Measurements from ENCODE around the gene DMC1. TPM values are rescaled to one million over a fixed set of nuclear protein-coding genes. Genes with fewer than 3 reads are reported as not detected.

DMC1 gene
- polyA plus RNA-seq, 1 of the 3 experiments (the other 2 are of a cell fraction) = not detected

- TF ChIP-seq EZH2phosphoT487 (IDR thresholded peaks at IDR 0.05; ENCODE audit: borderline replicate concordance, low read depth) = no peak
These were observed 32.2 kb upstream of the DMC1 start (continued) for GRCh38 chr22:38602166-38602565.

DNA sequence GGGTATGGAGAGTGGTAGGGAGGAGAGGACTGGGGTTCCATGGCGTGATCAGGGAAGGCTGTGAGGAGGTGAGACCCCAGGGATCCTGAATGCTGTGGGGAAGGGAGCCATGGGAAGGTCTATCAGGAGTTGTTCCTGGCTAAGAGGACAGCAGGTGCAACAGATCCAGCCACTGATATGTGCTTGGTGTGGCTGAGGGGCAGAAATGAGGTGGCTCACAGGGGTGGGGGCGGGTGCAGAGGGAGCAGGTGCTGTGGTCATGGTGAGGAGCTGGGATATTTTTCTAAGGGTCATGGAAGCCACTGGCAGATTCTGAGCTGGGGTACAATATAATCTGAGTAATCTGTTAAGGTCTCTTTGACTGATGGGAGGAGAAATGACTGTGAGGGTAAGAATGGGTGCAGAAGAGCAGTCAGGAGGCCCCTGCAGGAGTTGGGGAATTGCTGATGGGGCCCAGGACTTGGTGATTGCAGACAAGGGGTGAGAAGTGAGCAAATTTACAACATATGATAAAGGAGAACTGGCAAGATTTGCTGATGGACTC is 31.3 kb upstream of the DMC1 start:
- no peaks in the 10 kb centered on the region for H3F3A ChIP-seq (replicated peaks; ENCODE audit: insufficient read depth)
- no peak overlapping the region for H3K4me3 ChIP-seq (ENCODE audit: low read depth in 2 of 2, low read length in 1 of 2)
- CTCF ChIA-PET = no interaction called here
- H3K27ac ChIP-seq (ENCODE audit: low read depth in 2 of 2, low read length in 1 of 2) = no peak overlapping the region
- 0 out of 4 replicates have a peak, but pooled peaks cover 0 to 4% of the 10 kb centered on the region in 2 experiments for H3K4me1 ChIP-seq (ENCODE audit: control insufficient read depth in 1 of 2, insufficient read depth in 2 of 2, low read depth in 1 of 2, low read length in 1 of 2)
- DNase-seq = no peak
- no peaks in the 10 kb centered on the region for H4K20me1 ChIP-seq (ENCODE audit: insufficient read depth)
- no peaks in the 10 kb centered on the region for H3K9me2 ChIP-seq
- H3K27me3 ChIP-seq (ENCODE audit: insufficient read depth) = no peaks in the 10 kb centered on the region
- H2AFZ ChIP-seq (ENCODE audit: low read depth) = no peak overlapping the region
- H3K9ac ChIP-seq = no peak overlapping the region
- WGBS (ENCODE audit: low lambda C conversion rate) = 78% methylated on average over 2 of the region's 2 CpGs
- POLR2A ChIA-PET = no interaction called here
- no peaks in the 10 kb centered on the region for H3K9me3 ChIP-seq
- TF ChIP-seq SIN3A (IDR thresholded peaks at IDR 0.05; ENCODE audit: borderline replicate concordance, low read depth, low read length) (no peak), RXRA (IDR thresholded peaks at IDR 0.05; ENCODE audit: borderline replicate concordance, low read depth) (no peak), TCF12 (IDR thresholded peaks at IDR 0.05) (no peak), GABPA (IDR thresholded peaks at IDR 0.05; ENCODE audit: low read depth) (no peak), MEF2A (IDR thresholded peaks at IDR 0.05; ENCODE audit: borderline replicate concordance, low read depth) (no peak), RFX5 (IDR thresholded peaks at IDR 0.05; ENCODE audit: low read length) (no peak), JUND (IDR thresholded peaks at IDR 0.05) (no peak), EP300 (IDR thresholded peaks at IDR 0.05; ENCODE audit: borderline replicate concordance in 1 of 2, low read depth in 1 of 2, low read length in 1 of 2) (no peak), GATA2 (CRISPR knock-in tag; IDR thresholded peaks at IDR 0.05) (no peak), MAX (IDR thresholded peaks at IDR 0.05; ENCODE audit: low read depth) (no peak)
- TF ChIP-seq, protein P1, sequence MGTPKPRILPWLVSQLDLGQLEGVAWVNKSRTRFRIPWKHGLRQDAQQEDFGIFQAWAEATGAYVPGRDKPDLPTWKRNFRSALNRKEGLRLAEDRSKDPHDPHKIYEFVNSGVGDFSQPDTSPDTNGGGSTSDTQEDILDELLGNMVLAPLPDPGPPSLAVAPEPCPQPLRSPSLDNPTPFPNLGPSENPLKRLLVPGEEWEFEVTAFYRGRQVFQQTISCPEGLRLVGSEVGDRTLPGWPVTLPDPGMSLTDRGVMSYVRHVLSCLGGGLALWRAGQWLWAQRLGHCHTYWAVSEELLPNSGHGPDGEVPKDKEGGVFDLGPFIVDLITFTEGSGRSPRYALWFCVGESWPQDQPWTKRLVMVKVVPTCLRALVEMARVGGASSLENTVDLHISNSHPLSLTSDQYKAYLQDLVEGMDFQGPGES (IDR thresholded peaks at IDR 0.05; ENCODE audit: low read depth, low read length) = no peak
- TF ChIP-seq, protein P2, sequence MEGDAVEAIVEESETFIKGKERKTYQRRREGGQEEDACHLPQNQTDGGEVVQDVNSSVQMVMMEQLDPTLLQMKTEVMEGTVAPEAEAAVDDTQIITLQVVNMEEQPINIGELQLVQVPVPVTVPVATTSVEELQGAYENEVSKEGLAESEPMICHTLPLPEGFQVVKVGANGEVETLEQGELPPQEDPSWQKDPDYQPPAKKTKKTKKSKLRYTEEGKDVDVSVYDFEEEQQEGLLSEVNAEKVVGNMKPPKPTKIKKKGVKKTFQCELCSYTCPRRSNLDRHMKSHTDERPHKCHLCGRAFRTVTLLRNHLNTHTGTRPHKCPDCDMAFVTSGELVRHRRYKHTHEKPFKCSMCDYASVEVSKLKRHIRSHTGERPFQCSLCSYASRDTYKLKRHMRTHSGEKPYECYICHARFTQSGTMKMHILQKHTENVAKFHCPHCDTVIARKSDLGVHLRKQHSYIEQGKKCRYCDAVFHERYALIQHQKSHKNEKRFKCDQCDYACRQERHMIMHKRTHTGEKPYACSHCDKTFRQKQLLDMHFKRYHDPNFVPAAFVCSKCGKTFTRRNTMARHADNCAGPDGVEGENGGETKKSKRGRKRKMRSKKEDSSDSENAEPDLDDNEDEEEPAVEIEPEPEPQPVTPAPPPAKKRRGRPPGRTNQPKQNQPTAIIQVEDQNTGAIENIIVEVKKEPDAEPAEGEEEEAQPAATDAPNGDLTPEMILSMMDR (IDR thresholded peaks at IDR 0.05) = no peak
- no peaks in the 10 kb centered on the region for H3K79me2 ChIP-seq (ENCODE audit: insufficient read depth)
- H3K4me2 ChIP-seq = no peak overlapping the region
- no peaks in the 10 kb centered on the region for H3K36me3 ChIP-seq (replicated peaks in 1 of 2; ENCODE audit: control insufficient read depth in 1 of 2, insufficient read depth in 2 of 2, low read length in 1 of 2)

DNA sequence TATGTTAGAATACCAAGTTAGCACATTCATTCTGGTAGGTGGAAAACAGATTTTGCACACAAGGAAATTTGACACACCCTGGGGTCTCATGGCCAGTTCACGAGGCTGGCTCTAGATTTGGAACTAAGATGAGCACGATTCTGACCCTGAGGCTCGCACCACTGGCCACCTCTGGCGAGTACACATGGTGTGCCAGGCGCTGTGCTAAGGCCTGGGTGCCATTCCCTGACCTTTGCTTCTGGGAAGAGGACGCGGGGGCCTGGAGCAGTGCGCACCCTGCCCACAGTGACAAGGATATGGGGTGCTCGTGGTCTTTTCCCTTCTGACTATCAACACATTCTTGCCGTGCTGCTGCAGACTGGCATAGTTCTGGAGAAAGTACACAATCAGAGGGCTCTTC is 29.5 kb upstream of the DMC1 start:
- Histone ChIP-seq H3K9ac (no peak overlapping the region), H3K4me1 (ENCODE audit: control insufficient read depth in 1 of 2, insufficient read depth in 2 of 2, low read depth in 1 of 2, low read length in 1 of 2) (no peaks in the 10 kb centered on the region), H3K36me3 (replicated peaks in 1 of 2; ENCODE audit: control insufficient read depth in 1 of 2, insufficient read depth in 2 of 2, low read length in 1 of 2) (no peaks in the 10 kb centered on the region), H4K20me1 (ENCODE audit: insufficient read depth) (no peaks in the 10 kb centered on the region), H3K27me3 (ENCODE audit: insufficient read depth) (no peaks in the 10 kb centered on the region), H3F3A (replicated peaks; ENCODE audit: insufficient read depth) (no peaks in the 10 kb centered on the region), H3K27ac (ENCODE audit: low read depth in 2 of 2, low read length in 1 of 2) (no peak overlapping the region), H3K9me2 (no peaks in the 10 kb centered on the region), H3K79me2 (ENCODE audit: insufficient read depth) (no peaks in the 10 kb centered on the region), H2AFZ (ENCODE audit: low read depth) (no peak overlapping the region), H3K4me3 (ENCODE audit: low read depth in 2 of 2, low read length in 1 of 2) (no peak overlapping the region), H3K4me2 (no peak overlapping the region), H3K9me3 (no peaks in the 10 kb centered on the region)
- WGBS (ENCODE audit: low lambda C conversion rate) = 92% methylated on average over 7 of the region's 10 CpGs
- ChIA-PET CTCF (no interaction called here), POLR2A (no interaction called here)
- DNase-seq = no peak
- TF ChIP-seq TEAD4 (IDR thresholded peaks at IDR 0.05; ENCODE audit: borderline replicate concordance, insufficient read depth) (no peak), POLR2AphosphoS5 (IDR thresholded peaks at IDR 0.05; ENCODE audit: low read depth, low read length) (no peak), YY1 (IDR thresholded peaks at IDR 0.05; ENCODE audit: low read depth) (no peak), SMC3 (IDR thresholded peaks at IDR 0.05; ENCODE audit: low read depth, low read length) (no peak), TAF1 (IDR thresholded peaks at IDR 0.05; ENCODE audit: borderline replicate concordance, low read depth, low read length) (no peak)
- TF ChIP-seq, protein P1 (IDR thresholded peaks at IDR 0.05; ENCODE audit: low read depth, low read length) = no peak
- TF ChIP-seq, protein P3, sequence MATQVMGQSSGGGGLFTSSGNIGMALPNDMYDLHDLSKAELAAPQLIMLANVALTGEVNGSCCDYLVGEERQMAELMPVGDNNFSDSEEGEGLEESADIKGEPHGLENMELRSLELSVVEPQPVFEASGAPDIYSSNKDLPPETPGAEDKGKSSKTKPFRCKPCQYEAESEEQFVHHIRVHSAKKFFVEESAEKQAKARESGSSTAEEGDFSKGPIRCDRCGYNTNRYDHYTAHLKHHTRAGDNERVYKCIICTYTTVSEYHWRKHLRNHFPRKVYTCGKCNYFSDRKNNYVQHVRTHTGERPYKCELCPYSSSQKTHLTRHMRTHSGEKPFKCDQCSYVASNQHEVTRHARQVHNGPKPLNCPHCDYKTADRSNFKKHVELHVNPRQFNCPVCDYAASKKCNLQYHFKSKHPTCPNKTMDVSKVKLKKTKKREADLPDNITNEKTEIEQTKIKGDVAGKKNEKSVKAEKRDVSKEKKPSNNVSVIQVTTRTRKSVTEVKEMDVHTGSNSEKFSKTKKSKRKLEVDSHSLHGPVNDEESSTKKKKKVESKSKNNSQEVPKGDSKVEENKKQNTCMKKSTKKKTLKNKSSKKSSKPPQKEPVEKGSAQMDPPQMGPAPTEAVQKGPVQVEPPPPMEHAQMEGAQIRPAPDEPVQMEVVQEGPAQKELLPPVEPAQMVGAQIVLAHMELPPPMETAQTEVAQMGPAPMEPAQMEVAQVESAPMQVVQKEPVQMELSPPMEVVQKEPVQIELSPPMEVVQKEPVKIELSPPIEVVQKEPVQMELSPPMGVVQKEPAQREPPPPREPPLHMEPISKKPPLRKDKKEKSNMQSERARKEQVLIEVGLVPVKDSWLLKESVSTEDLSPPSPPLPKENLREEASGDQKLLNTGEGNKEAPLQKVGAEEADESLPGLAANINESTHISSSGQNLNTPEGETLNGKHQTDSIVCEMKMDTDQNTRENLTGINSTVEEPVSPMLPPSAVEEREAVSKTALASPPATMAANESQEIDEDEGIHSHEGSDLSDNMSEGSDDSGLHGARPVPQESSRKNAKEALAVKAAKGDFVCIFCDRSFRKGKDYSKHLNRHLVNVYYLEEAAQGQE (IDR thresholded peaks at IDR 0.05; ENCODE audit: low read depth, low read length) = no peak
